C4-2B (cell line): ENCODE data around the gene OGDHL.

Experiments used
- CTCF ChIP-seq: fragments of 450-650 bp; conservative IDR thresholded peaks from 2 replicates; pipeline ENCODE4 v1.5.1; 2017; ENCODE audit warnings: mild to moderate bottlenecking
- ZFX ChIP-seq: fragments of 450-650 bp; IDR thresholded peaks from 2 replicates; pipeline ENCODE4 v1.6.1; 2017

GRCh38 chr10:49750546-49750945 is 11.6 kb downstream of the OGDHL start:
- TF ChIP-seq CTCF (no peak), ZFX (no peak)
